ENCODE data around the gene MRLN.
"Not testable (repeated sequence)": the region's sequence is repeated elsewhere in the genome, so short reads cannot be mapped to it uniquely, and the experiment has no call there.

The MRLN gene

DNA sequence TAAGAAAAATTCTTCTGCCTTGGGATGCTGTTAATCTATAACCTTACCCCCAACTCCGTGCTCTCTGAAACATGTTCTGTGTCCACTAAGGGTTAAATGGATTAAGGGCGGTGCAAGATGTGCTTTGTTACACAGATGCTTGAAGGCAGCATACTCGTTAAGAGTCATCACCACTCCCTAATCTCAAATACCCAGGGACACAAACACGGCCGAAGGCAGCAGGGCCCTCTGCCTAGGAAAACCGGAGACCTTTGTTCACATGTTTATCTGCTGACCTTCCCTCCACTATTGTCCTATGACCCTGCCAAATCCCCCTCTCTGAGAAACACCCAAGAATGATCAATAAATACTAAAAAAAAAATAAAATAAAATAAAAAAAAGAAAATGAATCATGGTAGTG, 8.5 kb downstream of the MRLN start:
- not testable (repeated sequence) for FAIRE-seq

- FAIRE-seq, result not testable (repeated sequence)
These were observed 9.1 kb downstream of the MRLN start for GRCh38 chr10:59744156-59744555.

DNA sequence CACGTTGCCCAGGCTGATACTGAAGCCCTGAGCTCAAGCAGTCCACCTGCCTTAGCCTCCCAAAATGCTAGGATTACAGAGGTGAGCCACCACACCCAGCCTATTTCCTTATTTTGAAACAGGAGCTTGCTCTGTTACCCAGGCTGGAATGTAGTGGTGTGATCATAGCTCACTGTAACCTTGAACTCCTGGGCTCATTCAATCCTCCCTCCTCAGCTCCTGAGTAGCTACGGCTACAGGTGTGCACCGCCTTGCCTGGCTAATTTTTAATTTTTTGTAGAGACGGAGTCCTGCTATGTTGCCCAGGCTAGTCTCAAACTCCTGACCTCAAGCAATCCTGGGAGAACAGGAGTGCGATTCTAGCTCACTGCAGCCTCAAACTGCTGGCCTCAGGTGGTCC, 11.7 kb downstream of the MRLN start:
- FAIRE-seq, result no peak

- FAIRE-seq, result no peak
These were observed 12.2 kb downstream of the MRLN start for GRCh38 chr10:59741048-59741447.

DNA sequence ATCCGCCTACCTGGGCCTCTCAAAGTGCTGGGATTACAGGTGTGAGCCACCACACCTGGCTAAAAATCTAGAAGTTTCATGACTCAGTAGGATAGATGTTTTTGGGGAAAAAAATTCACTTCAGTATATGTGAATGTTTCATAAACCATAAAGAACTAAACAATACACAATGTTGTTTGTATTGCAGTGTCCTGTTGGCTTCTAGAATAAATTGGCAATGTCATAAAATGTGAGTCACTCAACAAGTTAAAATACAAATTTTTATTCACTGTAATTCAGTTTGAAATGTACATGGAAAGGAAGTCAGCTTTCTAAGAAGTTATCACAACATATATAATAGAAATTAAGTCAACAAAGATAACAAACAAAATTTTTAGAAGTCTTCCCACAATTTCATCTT, 16.5 kb downstream of the MRLN start:
- FAIRE-seq, result no peak

- FAIRE-seq, result no peak
These were observed 18.0 kb downstream of the MRLN start for GRCh38 chr10:59735296-59735695.

GRCh38 chr10:59734014-59734462, 19.2 kb downstream of the MRLN start:
- FAIRE-seq, result no peak

GRCh38 chr10:59733321-59734013, 19.8 kb downstream of the MRLN start:
- not testable (repeated sequence) for FAIRE-seq

DNA sequence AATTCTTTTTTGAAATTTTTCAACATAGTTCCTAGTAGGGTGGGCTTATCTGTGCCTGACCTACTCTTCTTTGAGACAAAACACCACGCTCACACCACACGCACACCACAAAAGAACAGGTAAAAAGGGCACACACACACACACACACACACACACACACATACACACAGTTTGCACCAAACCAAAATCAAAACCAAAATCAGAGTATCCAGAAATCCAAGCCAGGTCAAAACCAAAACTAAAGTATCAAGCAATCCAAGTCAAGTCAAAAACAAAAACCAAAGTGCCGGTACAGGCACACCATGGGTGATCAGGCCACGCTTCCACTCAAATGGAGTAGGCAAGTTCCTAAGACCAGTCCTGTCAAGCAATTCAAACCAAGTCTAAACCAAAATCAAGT, 20.4 kb downstream of the MRLN start:
- FAIRE-seq, result not testable (repeated sequence)

DNA sequence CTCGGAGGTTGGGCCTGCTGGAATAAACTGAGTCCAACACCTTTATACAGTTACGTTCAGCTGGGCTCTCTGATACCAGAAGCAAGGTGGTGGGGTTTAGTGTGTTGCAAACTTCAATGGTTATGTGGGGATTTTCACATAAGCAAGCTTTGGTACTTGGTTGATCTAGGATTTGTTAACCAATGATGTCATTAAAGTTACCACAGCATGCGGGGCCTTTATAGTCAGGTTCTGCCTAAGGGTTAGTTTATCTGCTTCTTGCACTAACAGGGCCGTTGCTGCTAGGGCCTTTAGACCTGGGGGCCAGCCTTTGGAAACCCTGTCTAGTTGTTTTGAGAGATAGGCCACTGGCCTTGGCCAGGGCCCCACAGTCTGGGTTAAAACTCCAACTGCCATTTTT, 24.1 kb downstream of the MRLN start:
- FAIRE-seq, result not testable (repeated sequence)

DNA sequence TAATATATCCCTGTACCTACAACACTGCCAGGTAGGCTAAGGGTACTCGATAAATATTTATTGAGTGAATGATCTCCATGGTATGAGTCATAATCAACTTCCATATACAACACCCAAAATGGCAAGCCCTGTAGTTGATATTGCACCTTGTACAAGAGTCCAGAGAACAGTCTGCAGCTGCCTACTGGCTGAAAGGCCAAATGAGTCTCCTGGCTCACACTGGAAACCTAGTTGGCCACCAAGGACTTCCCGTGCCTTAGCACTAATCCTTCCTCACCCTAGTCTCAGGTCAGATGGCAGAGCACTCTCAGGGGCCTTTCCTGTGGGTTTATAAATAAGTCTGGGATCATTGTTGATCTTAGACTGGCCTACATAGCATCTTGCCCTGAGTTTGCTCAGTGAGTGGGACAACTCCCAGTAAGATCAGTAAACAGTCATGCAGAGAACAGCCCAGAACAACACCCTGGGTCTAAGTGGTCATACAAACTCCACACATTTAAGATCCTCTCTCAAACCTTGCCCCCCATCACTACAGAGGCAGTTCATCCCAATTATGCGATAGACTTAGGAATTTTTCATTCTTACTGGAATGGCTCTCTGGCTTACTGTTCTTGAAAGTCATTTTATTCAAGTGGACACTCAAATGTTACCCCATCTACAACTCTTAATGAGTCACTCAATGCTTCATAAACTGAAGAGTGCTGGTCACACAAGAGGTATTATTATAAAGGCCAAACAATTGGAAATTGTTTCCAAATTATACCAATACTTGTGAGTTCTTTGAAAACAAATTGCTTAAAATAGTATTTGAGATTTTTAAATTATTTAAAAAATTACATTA, 28.9 kb downstream of the MRLN start:
- no peak for FAIRE-seq

GRCh38 chr10:59720377-59720776, 32.9 kb downstream of the MRLN start:
- FAIRE-seq, result no peak

DNA sequence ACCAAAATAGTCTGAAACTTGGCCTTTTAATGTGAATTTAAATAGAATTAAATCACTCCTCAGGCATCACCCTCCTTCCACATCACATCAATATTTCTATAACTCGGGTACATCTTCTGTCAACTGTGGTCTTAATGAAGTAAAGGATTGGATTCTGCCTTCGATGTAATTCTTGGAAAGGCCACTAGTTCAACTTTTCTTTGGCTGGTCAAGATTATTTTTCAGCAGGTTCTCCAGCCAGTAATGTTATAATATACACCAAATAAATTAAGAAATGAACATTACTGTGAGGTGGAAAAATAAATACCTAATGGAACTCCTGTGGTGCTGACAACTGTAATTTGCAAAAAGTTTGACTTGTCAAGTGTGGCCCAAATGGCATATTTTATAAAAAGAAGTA, 33.9 kb downstream of the MRLN start:
- FAIRE-seq, result no peak

GRCh38 chr10:59718257-59718656, 35.0 kb downstream of the MRLN start:
- FAIRE-seq, result no peak

GRCh38 chr10:59713196-59713821, 39.9 kb downstream of the MRLN start:
- FAIRE-seq, result no peak

DNA sequence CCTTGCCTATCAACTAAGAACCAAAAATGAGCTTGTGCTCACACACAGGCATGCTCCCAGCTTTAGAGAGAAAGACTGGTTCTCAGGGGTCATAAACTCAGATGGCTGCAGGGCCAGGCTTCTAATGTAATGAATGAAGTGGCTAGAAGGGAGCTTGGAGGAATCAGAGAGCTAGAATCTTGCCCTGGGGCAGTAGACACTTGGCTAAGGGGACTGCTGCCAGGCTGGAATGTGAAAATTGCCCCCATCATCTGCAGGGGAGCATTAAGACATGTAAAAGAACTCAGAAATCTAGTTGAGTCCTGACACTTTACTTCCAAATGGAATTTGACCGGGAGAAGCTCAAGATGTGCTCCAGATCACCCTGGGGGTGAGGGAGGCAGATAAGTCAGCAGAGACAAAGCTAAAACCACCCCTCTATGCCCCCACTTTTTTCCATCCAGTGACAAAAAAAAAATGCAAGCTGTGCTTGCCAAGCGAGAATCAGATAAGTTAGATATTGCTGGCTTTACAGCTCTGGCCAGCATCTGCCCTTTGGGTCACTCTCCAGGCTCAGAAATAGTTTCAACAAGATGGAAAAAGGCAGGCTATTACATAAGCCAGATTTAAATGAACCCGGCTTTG, 41.3 kb downstream of the MRLN start:
- no peak for FAIRE-seq

DNA sequence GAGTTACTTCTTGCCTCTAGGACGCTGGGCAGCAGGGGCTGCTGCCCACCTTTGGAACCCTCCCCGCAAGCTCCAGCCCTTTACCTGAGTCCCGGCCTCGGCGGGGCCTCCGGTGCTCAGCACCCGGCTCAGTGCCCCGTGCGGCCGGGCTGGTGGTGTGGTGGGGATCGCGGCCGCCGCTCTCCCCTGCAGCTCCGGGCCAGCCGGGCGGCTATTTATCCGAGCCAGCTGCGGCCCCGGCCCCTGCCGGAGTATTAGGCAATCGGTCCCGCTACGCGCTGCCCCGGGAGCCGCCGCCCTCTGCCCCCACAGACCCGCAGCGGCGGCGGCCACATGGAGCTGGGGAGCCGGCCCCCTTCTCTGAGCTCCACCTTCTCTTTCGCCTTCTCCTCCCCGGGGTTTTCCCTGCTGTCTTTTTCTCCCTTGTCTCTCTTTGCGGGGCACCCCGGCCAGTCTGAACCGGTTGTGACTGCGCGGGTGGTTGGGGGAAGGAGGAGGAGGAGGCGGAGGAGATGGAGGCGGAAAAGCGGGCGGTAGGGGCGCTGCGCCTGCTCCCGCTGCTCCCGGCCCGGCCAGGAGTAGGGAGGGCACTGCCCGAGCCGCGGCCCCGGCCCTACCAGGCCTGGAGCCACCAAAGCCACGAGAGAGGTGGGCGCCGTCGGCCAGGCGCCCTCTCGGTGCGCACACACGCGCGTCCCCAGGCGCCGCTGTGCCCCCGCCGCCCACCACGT, 43.7 kb downstream of the MRLN start, which contains the start of gene SLC16A9:
TSS of gene SLC16A9 (minus strand) at position 456 of the 731 bp plus-strand sequence. CDS start 25,559 bp downstream, outside the sequence.
- no peak for FAIRE-seq

- no peak for FAIRE-seq
These were observed 44.4 kb downstream of the MRLN start for GRCh38 chr10:59708816-59709394.

- FAIRE-seq, result no peak
These were observed 46.1 kb downstream of the MRLN start for GRCh38 chr10:59706851-59707797.

DNA sequence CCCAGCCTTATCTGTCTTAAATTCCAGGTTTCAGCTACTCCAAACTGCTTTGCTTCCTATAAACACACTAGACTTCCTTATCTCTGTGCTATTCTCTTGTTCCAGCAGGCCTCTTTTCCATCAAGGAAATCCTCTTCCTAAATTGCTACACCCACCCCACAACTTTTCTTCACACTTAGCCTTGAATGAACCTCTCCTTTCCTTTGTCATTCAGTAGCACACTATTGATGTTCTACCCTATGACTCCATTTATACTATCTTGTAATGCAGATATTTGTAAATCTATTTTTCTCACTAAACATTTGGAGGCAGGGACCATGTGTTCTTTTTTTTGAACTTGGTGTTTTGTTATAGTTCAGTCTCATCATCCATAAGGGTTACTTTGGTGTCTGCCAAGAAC, 47.3 kb downstream of the MRLN start:
- no peak for FAIRE-seq

DNA sequence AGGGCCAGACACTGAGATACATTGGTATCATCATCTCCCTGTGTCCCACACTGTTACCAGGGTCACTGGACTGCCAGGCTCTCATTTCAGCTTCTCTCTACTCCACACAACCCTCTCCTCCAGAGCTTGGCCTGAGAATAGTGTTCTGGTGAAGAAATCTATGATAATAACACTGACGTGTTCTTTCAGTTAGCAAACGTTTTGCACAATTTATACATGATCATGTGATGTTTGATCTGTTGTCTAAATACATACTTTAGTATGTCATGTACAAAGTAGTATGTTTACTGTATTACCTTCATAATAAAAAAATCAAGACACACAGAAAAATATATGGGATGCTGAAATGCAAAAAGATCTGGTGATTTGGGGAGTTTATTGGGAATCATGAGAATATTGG, 48.6 kb downstream of the MRLN start:
- FAIRE-seq, result no peak
